K562 (cell line): ENCODE data around the gene COASY. TPM values are rescaled to one million over a fixed set of nuclear protein-coding genes. Genes with fewer than 3 reads are reported as not detected.

Experiments
- ATAC-seq: fragments of 200-7000 bp; cut with Tn5 transposase; 3 replicates; pipeline ENCODE4 v1.9.1; 2020; ENCODE audit warnings: moderate library complexity
- BruUV-seq: library from RNA; stranded (reverse); fragments of 400-500 nt; replicated peaks from 2 replicates; lab custom pipeline; 2021; lab: Mats Ljungman, UMichigan
- CTCF ChIA-PET: fragments of 300-600 bp; formaldehyde crosslinking; extraction: SDS; loops from one replicate; lab custom pipeline; 2021; ENCODE audit warnings: low intra/inter-chr PET ratio; lab: Yijun Ruan, JAX
- POLR2A ChIA-PET: fragments of 300-600, 350-650 bp; sonication (Branson Sonifier 250); formaldehyde crosslinking; extraction: SDS; loops from one replicate; lab custom pipeline; 2021; ENCODE audit warnings: antibody characterized with exemption, inconsistent platforms; lab: Yijun Ruan, JAX
- DNase-seq, 4 experiments: peaks; one replicate each; pipeline versions ENCODE4 v3.0.0 to v3.0.0-alpha.2; 2011 to 2018; ENCODE audit warnings: low spot score in 3 of 4, mixed read lengths in 3 of 4; ENCODE audit errors: extremely low read depth in 1 of 4
- FAIRE-seq: peaks from 2 replicates; lab custom pipeline; 2011; peaks lifted over from hg19 to GRCh38; lab: Jason Lieb, UNC
- H2AFZ ChIP-seq: 2 replicates; pipeline ENCODE4 v1.6.0; 2011; ENCODE audit warnings: low read depth, low read length, control low read depth, inconsistent platforms
- H3K27ac ChIP-seq: fragments of 200-600 bp; 3 replicates; pipeline ENCODE4 v1.8.0; 2011; ENCODE audit warnings: low read depth, mild to moderate bottlenecking, control low read depth, inconsistent platforms, low read length, moderate library complexity, mixed read lengths; ENCODE audit errors: extremely low read depth
- H3K27me3 ChIP-seq, 2 experiments: fragments of 300-600 bp in 1 of 2; 2 replicates in 1 of 2; 3 replicates in 1 of 2; pipeline versions ENCODE4 v1.6.0 to v1.8.0; 2011; ENCODE audit warnings: inconsistent platforms in 2 of 2, low read length in 2 of 2, mild to moderate bottlenecking in 1 of 2, mixed read lengths in 1 of 2, moderate library complexity in 1 of 2; ENCODE audit not compliant: control insufficient read depth in 2 of 2, insufficient read depth in 2 of 2
- H3K36me3 ChIP-seq: fragments of 300-600 bp; 3 replicates; pipeline ENCODE4 v1.8.0; 2011; ENCODE audit warnings: mild to moderate bottlenecking, low read length, inconsistent platforms; ENCODE audit not compliant: control insufficient read depth, insufficient read depth
- H3K4me1 ChIP-seq, 2 experiments: fragments of 200-600 bp in 1 of 2; replicated peaks in 1 of 2; 2 replicates in 1 of 2; 3 replicates in 1 of 2; pipeline versions ENCODE4 v1.5.1 to v1.8.0; 2011; ENCODE audit warnings: inconsistent platforms in 2 of 2, low read length in 2 of 2, mild to moderate bottlenecking in 1 of 2, mixed read lengths in 1 of 2, moderate library complexity in 1 of 2; ENCODE audit not compliant: control insufficient read depth in 2 of 2, insufficient read depth in 2 of 2
- H3K4me2 ChIP-seq: 2 replicates; pipeline ENCODE4 v1.6.1; 2011; ENCODE audit warnings: low read length, control low read depth, inconsistent platforms, mixed read lengths; ENCODE audit not compliant: insufficient read depth
- H3K4me3 ChIP-seq: fragments of 200-600 bp; sonication (generic), shearing (Covaris generic); 2 replicates; pipeline ENCODE4 v1.5.1; 2016; ENCODE audit warnings: control low read depth, inconsistent platforms
- H3K79me2 ChIP-seq: fragments of 200-600 bp; 3 replicates; pipeline ENCODE4 v1.8.0; 2011; ENCODE audit warnings: low read length, inconsistent platforms; ENCODE audit not compliant: control insufficient read depth, insufficient read depth
- H3K9ac ChIP-seq, 2 experiments: 2 replicates each; pipeline versions ENCODE4 v1.6.0 to v1.6.1; 2011; ENCODE audit warnings: low read depth in 2 of 2, low read length in 2 of 2, control low read depth in 1 of 2, inconsistent platforms in 1 of 2, mild to moderate bottlenecking in 1 of 2, mixed read lengths in 1 of 2; ENCODE audit not compliant: insufficient read depth in 1 of 2
- H3K9me1 ChIP-seq: one replicate; pipeline ENCODE4 v1.6.0; 2011; ENCODE audit warnings: inconsistent platforms, mild to moderate bottlenecking, low read length, moderate library complexity; ENCODE audit not compliant: control insufficient read depth, insufficient read depth
- H3K9me3 ChIP-seq: replicated peaks from 2 replicates; pipeline ENCODE4 v1.5.1; 2011; ENCODE audit warnings: low read depth, low read length, inconsistent platforms; ENCODE audit not compliant: control insufficient read depth, insufficient read depth
- H4K20me1 ChIP-seq: replicated peaks from 2 replicates; pipeline ENCODE4 v1.6.1; 2011; ENCODE audit warnings: low read length, inconsistent platforms, mixed read lengths; ENCODE audit not compliant: control insufficient read depth, insufficient read depth
- ATF6 ChIP-seq: sonication (generic); formaldehyde crosslinking; IDR thresholded peaks from 2 replicates; pipeline ENCODE4 v1.4.0; 2020; ENCODE audit warnings: mild to moderate bottlenecking, missing genetic modification reagents
- FOXP1 ChIP-seq: sonication (generic); formaldehyde crosslinking; IDR thresholded peaks from 2 replicates; pipeline ENCODE4 v1.8.0; 2022; ENCODE audit warnings: mild to moderate bottlenecking, missing genetic modification reagents
- HMG20A ChIP-seq: fragments of 450-650 bp; formaldehyde crosslinking; conservative IDR thresholded peaks from 2 replicates; pipeline ENCODE4 v1.4.0; 2020; ENCODE audit warnings: mild to moderate bottlenecking, mixed read lengths
- HMGXB4 ChIP-seq: sonication (generic); formaldehyde crosslinking; IDR thresholded peaks from 2 replicates; pipeline ENCODE4 v1.8.1; 2023; ENCODE audit warnings: mild to moderate bottlenecking, missing genetic modification reagents
- JUND ChIP-seq, 2 experiments: IDR thresholded peaks; 2 replicates in 1 of 2; 3 replicates in 1 of 2; pipeline ENCODE4 v1.6.1; 2011; ENCODE audit warnings: borderline replicate concordance in 2 of 2, low read depth in 2 of 2, low read length in 2 of 2, improper control_type of control experiment in 1 of 2, missing biosample characterization in 1 of 2, missing genetic modification characterization in 1 of 2, missing genetic modification reagents in 1 of 2
- KDM1A ChIP-seq, 2 experiments: fragments of 450-650 bp; IDR thresholded peaks; 2 replicates each; pipeline ENCODE4 v1.6.1; 2016; ENCODE audit warnings: mild to moderate bottlenecking in 2 of 2
- MAX ChIP-seq: sonication (generic); formaldehyde crosslinking; IDR thresholded peaks from 2 replicates; pipeline ENCODE4 v1.9.0; 2022; ENCODE audit warnings: mild to moderate bottlenecking, missing genetic modification reagents
- NFIC ChIP-seq: fragments of 450-650 bp; IDR thresholded peaks from 2 replicates; pipeline ENCODE4 v1.6.1; 2017; ENCODE audit warnings: mild to moderate bottlenecking, inconsistent platforms
- POLR2A ChIP-seq: fragments of 450-650 bp; conservative IDR thresholded peaks from 2 replicates; pipeline ENCODE4 v1.6.1; 2016
- POLR2AphosphoS5 ChIP-seq: IDR thresholded peaks from 2 replicates; pipeline ENCODE4 v1.6.1; 2011; ENCODE audit warnings: mild to moderate bottlenecking, low read depth, low read length, moderate library complexity; ENCODE audit not compliant: control insufficient read depth, insufficient read depth
- ZNF431 ChIP-seq: sonication (generic); formaldehyde crosslinking; IDR thresholded peaks from 2 replicates; pipeline ENCODE4 v1.8.0; 2022; ENCODE audit warnings: mild to moderate bottlenecking, missing genetic modification reagents
- ZNF639 ChIP-seq, 2 experiments: fragments of 200-800 bp in 1 of 2; sonication (Bioruptor generic) in 1 of 2; sonication (generic) in 1 of 2; formaldehyde crosslinking in 1 of 2; IDR thresholded peaks in 1 of 2; conservative IDR thresholded peaks in 1 of 2; 2 replicates each; pipeline versions ENCODE4 v1.5.0 to v1.6.1; 2016 to 2020; ENCODE audit warnings: missing compliant biosample characterization in 1 of 2, missing genetic modification characterization in 1 of 2, missing genetic modification reagents in 1 of 2
- ZSCAN29 ChIP-seq: fragments of 450-650 bp; IDR thresholded peaks from 2 replicates; pipeline ENCODE4 v1.6.1; 2017
- WGBS: fragments of 100-300 bp; shearing (Covaris generic); methylation state at CpG from one replicate; pipeline ENCODE4 v1.1.6; 2016; ENCODE audit warnings: low coverage, mixed read lengths; ENCODE audit not compliant: insufficient coverage; ENCODE audit errors: missing lambda C conversion rate; 5-methylcytosine and 5-hydroxymethylcytosine counted together
- in situ Hi-C: fragments of 300-500 bp; cut with MboI; formaldehyde crosslinking; loops from 4 replicates; pipeline ENCODE4 v1.15.0; 2018; ENCODE audit warnings: inconsistent platforms, mixed read lengths
- intact Hi-C: fragments of 100-400 bp; cut with micrococcal nuclease; formaldehyde crosslinking; loops from 2 replicates; pipeline ENCODE4 v1.14.2; 2022
- polyA plus RNA-seq, 8 experiments: library from polyadenylated mRNA; depleted of rRNA in 4 of 8; stranded (reverse) in 5 of 8; unstranded in 3 of 8; fragments of >200 nt; fragmentation: Nextera tagmentation in 2 of 8; fragmentation: Illumina TruSeq in 1 of 8; extraction: Ambion mirVana in 2 of 8; extraction: Trizol in 1 of 8; gene quantifications; 2 replicates each; pipeline versions ENCODE4 v1.2.1 to v1.2.3, GENCODE V29; 2011 to 2014; ENCODE audit warnings: inconsistent platforms in 1 of 8, missing spikeins in 1 of 8
- total RNA-seq, 7 experiments: library from RNA; depleted of rRNA in 6 of 7; stranded (reverse); fragments of >200 nt in 6 of 7; fragmentation: Illumina TruSeq in 2 of 7; extraction: Trizol in 2 of 7; gene quantifications; 2 replicates each; pipeline versions ENCODE4 v1.2.1 to v1.2.3, GENCODE V29; 2011 to 2021; ENCODE audit warnings: low replicate concordance in 1 of 7

The COASY gene
- total and polyA plus RNA-seq, 9 of the 15 experiments (the other 6 are each of a cell fraction or from before 2014, with no cell fraction given): 25.4 to 175 (median 62.3) TPM

DNA sequence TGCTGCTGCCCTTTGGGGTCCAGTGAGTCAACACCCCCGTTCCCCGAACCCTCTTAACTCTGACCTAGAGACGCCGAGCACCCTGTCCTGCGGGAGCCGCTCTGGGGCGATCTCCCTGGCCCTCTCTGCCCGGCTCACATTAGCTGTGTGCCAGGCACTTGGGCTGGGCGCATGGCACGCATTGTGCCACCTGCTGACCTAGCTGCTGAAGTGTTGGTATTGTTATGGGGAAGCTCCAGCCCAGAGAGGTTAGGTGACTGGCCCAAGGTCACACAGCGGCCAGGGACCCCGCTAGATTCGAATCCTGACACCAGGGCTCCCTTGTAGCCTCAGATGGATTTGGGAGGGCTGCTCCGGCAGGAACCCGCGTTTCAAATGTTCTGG is 8.1 kb upstream of the COASY start (continued):
- TF ChIP-seq ATF6 (CRISPR knock-in tag) (no peak), ZNF639 (CRISPR knock-in tag; conservative IDR thresholded peaks at IDR 0.05 in 1 of 2, IDR thresholded peaks at IDR 0.05 in 1 of 2) (0 out of 4 replicates have a peak, but pooled peaks of 1 of the 2 experiments have one; percentile 14), KDM1A (IDR thresholded peaks at IDR 0.05) (peak; percentile 65 to 84)

GRCh38 chr17:42554250-42555121 is 7.5 kb upstream of the COASY start:
- H3K36me3 ChIP-seq: peaks cover 4% of the 10 kb centered on the region; the same call in 1 of the 3 replicates
- H2AFZ ChIP-seq: peak overlapping the region; percentile 85
- no peaks in the 10 kb centered on the region for H3K27me3 ChIP-seq
- H3K27ac ChIP-seq: peak overlapping the region; percentile 91
- ATAC-seq (peak; percentile 85), DNase-seq (peak; percentile 77 to 90 (median 82)), FAIRE-seq (no peak)
- in situ Hi-C loops (no loop called here), intact Hi-C loops (no loop called here)
- peak overlapping the region; percentile 96 for H3K4me2 ChIP-seq
- H3K9me1 ChIP-seq: no peaks in the 10 kb centered on the region
- peak overlapping the region; percentile 87 for H3K4me3 ChIP-seq
- H3K9me3 ChIP-seq: no peaks in the 10 kb centered on the region
- H3K4me1 ChIP-seq: peaks cover 18 to 45% of the 10 kb centered on the region in 2 experiments; a peak in 4 of 5 replicates
- H3K79me2 ChIP-seq: peaks cover 26% of the 10 kb centered on the region
- peak overlapping the region; percentile 66 to 100 for H3K9ac ChIP-seq
- CTCF ChIA-PET: no interaction called here
- TSS peak; percentile 79 for BruUV-seq
- WGBS: under 1% methylated on average over 66 of the region's 82 CpGs
- H4K20me1 ChIP-seq: no peaks in the 10 kb centered on the region
- POLR2A ChIA-PET: interaction anchor here (0.6 to 1.3 kb wide), 6 partner anchors 17 to 371 kb away, joined by 3 to 4 read pairs (median 3); no protein-coding TSS in a partner anchor
- TF ChIP-seq HMG20A (CRISPR knock-in tag) (no peak), JUND (IDR thresholded peaks at IDR 0.05; ENCODE audit: borderline replicate concordance, low read depth, low read length) (no peak), JUND (tag; IDR thresholded peaks at IDR 0.05; ENCODE audit: borderline replicate concordance, low read depth, low read length) (no peak; the same call in 2 of the 3 replicates), POLR2A (peak; percentile 81), NFIC (no peak; the same call in 1 of the 2 replicates), POLR2AphosphoS5 (peak; percentile 52), HMGXB4 (CRISPR knock-in tag) (no peak), FOXP1 (CRISPR knock-in tag) (no peak), MAX (0 out of 2 replicates have a peak, but pooled peaks have one; percentile 12), ZNF431 (0 out of 2 replicates have a peak, but pooled peaks have one; percentile 47), ZSCAN29 (no peak)
